Mesenchymal stem cell (in vitro differentiated cells and primary cell): ENCODE measurements around the gene STRA8.

Source experiments
- DNase-seq: peaks from one replicate; pipeline ENCODE4 v3.0.0-alpha.2; 2013
- H2AFZ ChIP-seq: one replicate; pipeline ENCODE4 v1.6.1; 2013; ENCODE audit warnings: low read depth, mild to moderate bottlenecking, control low read depth, inconsistent platforms, low read length, moderate library complexity
- H2AK5ac ChIP-seq: 2 replicates; pipeline ENCODE4 v1.6.1; 2013; ENCODE audit warnings: low read length, moderate library complexity, mild to moderate bottlenecking, inconsistent platforms; ENCODE audit not compliant: severe bottlenecking
- H2BK120ac ChIP-seq: one replicate; pipeline ENCODE4 v1.6.1; 2013; ENCODE audit warnings: low read depth, mild to moderate bottlenecking, inconsistent platforms, low read length, moderate library complexity
- H2BK12ac ChIP-seq, 2 experiments: one replicate each; pipeline ENCODE4 v1.6.1; 2013; ENCODE audit warnings: inconsistent platforms in 2 of 2, low read length in 2 of 2, mild to moderate bottlenecking in 2 of 2, moderate library complexity in 2 of 2, control low read depth in 1 of 2
- H2BK15ac ChIP-seq: one replicate; pipeline ENCODE4 v1.6.1; 2013; ENCODE audit warnings: mild to moderate bottlenecking, low read depth, inconsistent platforms; ENCODE audit not compliant: poor library complexity, severe bottlenecking
- H2BK5ac ChIP-seq: 2 replicates; pipeline ENCODE4 v1.6.1; 2013; ENCODE audit warnings: low read depth, mild to moderate bottlenecking, low read length, control low read depth, inconsistent platforms; ENCODE audit not compliant: poor library complexity, severe bottlenecking
- H3K14ac ChIP-seq, 2 experiments: one replicate each; pipeline ENCODE4 v1.6.1; 2013; ENCODE audit warnings: inconsistent platforms in 2 of 2, low read length in 2 of 2, control low read depth in 1 of 2, mild to moderate bottlenecking in 1 of 2, moderate library complexity in 1 of 2
- H3K18ac ChIP-seq, 2 experiments: one replicate each; pipeline ENCODE4 v1.6.1; 2013; ENCODE audit warnings: inconsistent platforms in 2 of 2, low read length in 2 of 2, control low read depth in 1 of 2, low read depth in 1 of 2, mild to moderate bottlenecking in 1 of 2
- H3K23ac ChIP-seq, 2 experiments: one replicate each; pipeline ENCODE4 v1.6.1; 2013; ENCODE audit warnings: inconsistent platforms in 2 of 2, low read length in 2 of 2, mild to moderate bottlenecking in 2 of 2, moderate library complexity in 2 of 2, control low read depth in 1 of 2
- H3K27ac ChIP-seq: 2 replicates; pipeline ENCODE4 v1.5.1; 2013; ENCODE audit warnings: mild to moderate bottlenecking, moderate library complexity, low read length, control low read depth, inconsistent platforms; ENCODE audit not compliant: poor library complexity, severe bottlenecking
- H3K27me3 ChIP-seq, 2 experiments: 2 replicates each; pipeline versions ENCODE4 v1.6.1 to v1.7.0; 2013; ENCODE audit warnings: low read length in 2 of 2, mild to moderate bottlenecking in 2 of 2, moderate library complexity in 2 of 2, control low read depth in 1 of 2, inconsistent platforms in 1 of 2; ENCODE audit not compliant: control insufficient read depth in 1 of 2, insufficient read depth in 1 of 2
- H3K36me3 ChIP-seq, 2 experiments: 2 replicates each; pipeline versions ENCODE4 v1.6.1 to v1.7.0; 2013; ENCODE audit warnings: low read length in 2 of 2, control low read depth in 1 of 2, inconsistent platforms in 1 of 2, low read depth in 1 of 2, mild to moderate bottlenecking in 1 of 2; ENCODE audit not compliant: insufficient read depth in 2 of 2, control insufficient read depth in 1 of 2
- H3K4ac ChIP-seq, 2 experiments: one replicate each; pipeline ENCODE4 v1.6.1; 2013; ENCODE audit warnings: inconsistent platforms in 2 of 2, low read length in 2 of 2, mild to moderate bottlenecking in 2 of 2, moderate library complexity in 2 of 2, control low read depth in 1 of 2, low read depth in 1 of 2
- H3K4me1 ChIP-seq: 2 replicates; pipeline ENCODE4 v1.6.1; 2013; ENCODE audit warnings: low read depth, low read length, control low read depth; ENCODE audit not compliant: control insufficient read depth, insufficient read depth
- H3K4me2 ChIP-seq: 2 replicates; pipeline ENCODE4 v1.6.1; 2013; ENCODE audit warnings: low read length, mild to moderate bottlenecking, inconsistent platforms; ENCODE audit not compliant: poor library complexity, severe bottlenecking
- H3K4me3 ChIP-seq, 2 experiments: 2 replicates each; pipeline versions ENCODE4 v1.5.1 to v1.7.0; 2013; ENCODE audit warnings: low read length in 2 of 2, mild to moderate bottlenecking in 2 of 2, control low read depth in 1 of 2, low read depth in 1 of 2; ENCODE audit not compliant: insufficient read depth in 1 of 2
- H3K79me1 ChIP-seq: replicated peaks from 2 replicates; pipeline ENCODE4 v1.6.1; 2013; ENCODE audit warnings: mild to moderate bottlenecking, control low read depth, low read length, inconsistent platforms; ENCODE audit not compliant: poor library complexity, severe bottlenecking
- H3K9ac ChIP-seq: 2 replicates; pipeline ENCODE4 v1.7.0; 2013; ENCODE audit warnings: mild to moderate bottlenecking, low read length, moderate library complexity
- H3K9me3 ChIP-seq: 2 replicates; pipeline ENCODE4 v1.7.0; 2013; ENCODE audit warnings: mild to moderate bottlenecking, low read length; ENCODE audit not compliant: control insufficient read depth
- H4K8ac ChIP-seq: one replicate; pipeline ENCODE4 v1.6.1; 2013; ENCODE audit warnings: inconsistent platforms, mild to moderate bottlenecking, low read length, moderate library complexity
- H4K91ac ChIP-seq: one replicate; pipeline ENCODE4 v1.6.1; 2013; ENCODE audit warnings: mild to moderate bottlenecking, low read length, inconsistent platforms
- WGBS: methylation state at CpG from one replicate; pipeline ENCODE4 v1.1.7; 2013; ENCODE audit warnings: mixed read lengths; 5-methylcytosine and 5-hydroxymethylcytosine counted together

STRA8 gene

GRCh38 chr7:135186841-135187253 is 46.8 kb upstream of the STRA8 start:
- DNase-seq, result no peak
- H4K8ac ChIP-seq, result no peak overlapping the region
- no peak overlapping the region for H3K14ac ChIP-seq
- peaks cover 72 to 79% of the 10 kb centered on the region in 2 experiments for H3K36me3 ChIP-seq
- no peaks in the 10 kb centered on the region for H3K27me3 ChIP-seq
- H3K4me1 ChIP-seq, result no peaks in the 10 kb centered on the region
- peaks cover 57% of the 10 kb centered on the region for H3K79me1 ChIP-seq
- 87% methylated on average over 12 of the region's 12 CpGs for WGBS
- H3K23ac ChIP-seq, result no peak overlapping the region
- H3K9me3 ChIP-seq, result peaks cover 28% of the 10 kb centered on the region
- no peak overlapping the region for H3K9ac ChIP-seq
- no peak overlapping the region for H3K4me3 ChIP-seq
- H2BK12ac ChIP-seq, result no peak overlapping the region
- no peak overlapping the region for H3K18ac ChIP-seq
- H2AK5ac ChIP-seq, result no peak overlapping the region
- H4K91ac ChIP-seq, result no peak overlapping the region
- H2BK120ac ChIP-seq, result no peak overlapping the region
- no peak overlapping the region for H2BK5ac ChIP-seq
- H3K4me2 ChIP-seq, result no peak overlapping the region
- no peak overlapping the region for H2BK15ac ChIP-seq
- no peak overlapping the region for H2AFZ ChIP-seq
- no peak overlapping the region for H3K4ac ChIP-seq
- no peak overlapping the region for H3K27ac ChIP-seq

- Histone ChIP-seq H2BK5ac (no peak overlapping the region), H3K4me1 (peaks cover 5% of the 10 kb centered on the region), H4K91ac (no peak overlapping the region), H3K27ac (no peak overlapping the region), H2AK5ac (no peak overlapping the region), H3K4ac (no peak overlapping the region), H3K9me3 (peaks cover 12% of the 10 kb centered on the region), H3K4me3 (no peak overlapping the region), H3K27me3 (no peaks in the 10 kb centered on the region), H4K8ac (no peak overlapping the region), H3K79me1 (peaks cover 48% of the 10 kb centered on the region), H3K9ac (no peak overlapping the region), H2AFZ (no peak overlapping the region), H3K18ac (no peak overlapping the region), H3K4me2 (no peak overlapping the region), H2BK120ac (no peak overlapping the region), H2BK15ac (no peak overlapping the region), H2BK12ac (no peak overlapping the region), H3K23ac (no peak overlapping the region), H3K36me3 (peaks cover 68 to 77% of the 10 kb centered on the region in 2 experiments), H3K14ac (no peak overlapping the region)
- 95% methylated on average over 12 of the region's 12 CpGs for WGBS
- DNase-seq, result no peak
Measured at GRCh38 chr7:135188298-135188984, 45.2 kb upstream of the STRA8 start.

- Histone ChIP-seq H3K27me3 (no peaks in the 10 kb centered on the region), H2BK12ac (no peak overlapping the region), H3K18ac (no peak overlapping the region), H3K9me3 (peaks cover 4% of the 10 kb centered on the region), H3K9ac (no peak overlapping the region), H3K79me1 (peaks cover 43% of the 10 kb centered on the region), H3K4ac (no peak overlapping the region), H2AFZ (no peak overlapping the region), H3K4me3 (no peak overlapping the region), H3K36me3 (peaks cover 63 to 75% of the 10 kb centered on the region in 2 experiments), H2BK5ac (no peak overlapping the region), H4K91ac (no peak overlapping the region), H3K14ac (no peak overlapping the region), H3K27ac (no peak overlapping the region), H2AK5ac (no peak overlapping the region), H2BK120ac (no peak overlapping the region), H3K4me1 (peaks cover 9% of the 10 kb centered on the region), H4K8ac (no peak overlapping the region), H3K23ac (no peak overlapping the region), H2BK15ac (no peak overlapping the region), H3K4me2 (no peak overlapping the region)
- no peak for DNase-seq
- WGBS, result 96% methylated on average over 6 of the region's 6 CpGs
Measured at GRCh38 chr7:135189221-135189662, 44.4 kb upstream of the STRA8 start.

GRCh38 chr7:135189961-135190360 is 43.7 kb upstream of the STRA8 start:
- no peak overlapping the region for H3K4me3 ChIP-seq
- no peak overlapping the region for H4K91ac ChIP-seq
- no peak overlapping the region for H2BK5ac ChIP-seq
- H2BK12ac ChIP-seq, result no peak overlapping the region
- no peak overlapping the region for H3K23ac ChIP-seq
- peaks cover 62 to 77% of the 10 kb centered on the region in 2 experiments for H3K36me3 ChIP-seq
- H3K27ac ChIP-seq, result no peak overlapping the region
- no peak overlapping the region for H2BK15ac ChIP-seq
- H2BK120ac ChIP-seq, result no peak overlapping the region
- H3K18ac ChIP-seq, result no peak overlapping the region
- H3K9ac ChIP-seq, result peak overlapping the region; percentile 16
- H3K27me3 ChIP-seq, result no peaks in the 10 kb centered on the region
- peaks cover 15% of the 10 kb centered on the region for H3K4me1 ChIP-seq
- DNase-seq, result no peak
- WGBS, result 97% methylated on average over 4 of the region's 4 CpGs
- H3K9me3 ChIP-seq, result no peaks in the 10 kb centered on the region
- no peak overlapping the region for H3K14ac ChIP-seq
- H3K79me1 ChIP-seq, result peaks cover 40% of the 10 kb centered on the region
- no peak overlapping the region for H2AFZ ChIP-seq
- no peak overlapping the region for H3K4me2 ChIP-seq
- no peak overlapping the region for H4K8ac ChIP-seq
- H3K4ac ChIP-seq, result no peak overlapping the region
- no peak overlapping the region for H2AK5ac ChIP-seq
